ENCODE results near the gene SLC22A6.

The SLC22A6 gene

DNA sequence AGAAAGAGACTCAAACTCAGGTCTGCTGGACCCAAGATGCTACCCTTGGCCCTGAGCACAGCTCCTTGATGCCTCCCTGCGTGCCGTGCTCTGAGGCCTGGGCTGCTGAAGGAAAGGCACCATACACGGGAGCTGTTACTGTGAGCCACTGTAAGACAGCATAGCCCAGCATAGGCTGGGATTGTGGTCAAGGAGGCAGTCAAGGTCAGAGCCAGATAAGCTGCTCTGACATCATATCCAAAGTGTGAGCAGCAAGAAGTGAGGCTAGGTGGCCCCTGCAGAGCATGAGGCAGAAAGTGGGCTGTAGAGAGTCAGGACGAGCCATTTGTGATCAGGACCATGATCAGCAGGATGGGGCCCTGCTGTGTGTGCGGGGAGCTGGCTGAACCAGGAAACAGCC lies 23.2 kb upstream of the SLC22A6 start:
- Mint-ChIP-seq H3K27ac (no peak overlapping the region), H3K27me3 (peaks cover 3 to 26% of the 10 kb centered on the region in 2 donors), H3K9me3 (no peaks in the 10 kb centered on the region), H3K4me3 (no peak overlapping the region), H3K36me3 (no peaks in the 10 kb centered on the region), H3K4me1 (peaks cover 0 to 1% of the 10 kb centered on the region in 2 donors)
- no peak for ATAC-seq (replicated peaks)
- DNase-seq, result no peak

GRCh38 chr11:63001456-63001855 lies 16.7 kb upstream of the SLC22A6 start:
- H3K27me3 Mint-ChIP-seq, result peaks cover 27% of the 10 kb centered on the region in 2 donors
- no peaks in the 10 kb centered on the region for H3K9me3 Mint-ChIP-seq
- ATAC-seq (replicated peaks), result no peak
- H3K4me1 Mint-ChIP-seq, result peaks cover 0 to 1% of the 10 kb centered on the region in 2 donors
- no peaks in the 10 kb centered on the region for H3K36me3 Mint-ChIP-seq
- no peak overlapping the region for H3K27ac Mint-ChIP-seq
- H3K4me3 Mint-ChIP-seq, result no peak overlapping the region
- DNase-seq, result no peak

- Mint-ChIP-seq H3K36me3 (no peaks in the 10 kb centered on the region), H3K9me3 (no peaks in the 10 kb centered on the region), H3K27ac (no peak overlapping the region), H3K27me3 (peaks cover 41 to 42% of the 10 kb centered on the region in 2 donors), H3K4me3 (no peak overlapping the region), H3K4me1 (peaks cover 0 to 1% of the 10 kb centered on the region in 2 donors)
- ATAC-seq (replicated peaks), result no peak
- DNase-seq, result no peak
Measured at GRCh38 chr11:62999649-63000048, 14.9 kb upstream of the SLC22A6 start.

GRCh38 chr11:62999156-62999555 lies 14.4 kb upstream of the SLC22A6 start:
- no peak for ATAC-seq (replicated peaks)
- Mint-ChIP-seq H3K27ac (no peak overlapping the region), H3K9me3 (no peaks in the 10 kb centered on the region), H3K4me1 (peaks cover 0 to 1% of the 10 kb centered on the region in 2 donors), H3K27me3 (peaks cover 42% of the 10 kb centered on the region in 2 donors), H3K4me3 (no peak overlapping the region), H3K36me3 (no peaks in the 10 kb centered on the region)
- DNase-seq, result no peak

DNA sequence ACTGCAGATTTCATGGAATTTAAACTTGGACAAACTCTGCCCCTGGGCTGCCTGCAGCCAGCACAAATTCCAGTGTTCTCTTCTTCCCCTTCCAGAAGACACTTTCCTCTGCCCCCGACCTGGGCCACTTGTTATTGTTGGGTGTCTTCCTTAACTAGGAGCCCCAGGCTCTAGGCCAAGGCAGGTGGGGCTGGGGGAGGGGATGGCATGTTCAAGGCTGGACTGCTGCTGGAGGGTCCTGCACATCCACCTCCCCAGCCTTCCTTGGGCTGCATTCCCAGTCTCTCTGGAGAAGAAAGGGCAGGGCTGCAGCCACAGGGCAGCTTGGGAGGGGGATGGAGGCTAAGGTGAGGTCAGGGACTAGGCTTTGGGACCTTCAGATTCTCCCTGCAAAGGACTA lies 11.5 kb upstream of the SLC22A6 start:
- H3K4me3 Mint-ChIP-seq, result no peak overlapping the region
- ATAC-seq (replicated peaks) (no peak), DNase-seq (no peak)
- no peaks in the 10 kb centered on the region for H3K36me3 Mint-ChIP-seq
- no peaks in the 10 kb centered on the region for H3K4me1 Mint-ChIP-seq
- H3K27me3 Mint-ChIP-seq, result peaks cover 51 to 61% of the 10 kb centered on the region in 2 donors
- no peak overlapping the region for H3K27ac Mint-ChIP-seq
- no peaks in the 10 kb centered on the region for H3K9me3 Mint-ChIP-seq

DNA sequence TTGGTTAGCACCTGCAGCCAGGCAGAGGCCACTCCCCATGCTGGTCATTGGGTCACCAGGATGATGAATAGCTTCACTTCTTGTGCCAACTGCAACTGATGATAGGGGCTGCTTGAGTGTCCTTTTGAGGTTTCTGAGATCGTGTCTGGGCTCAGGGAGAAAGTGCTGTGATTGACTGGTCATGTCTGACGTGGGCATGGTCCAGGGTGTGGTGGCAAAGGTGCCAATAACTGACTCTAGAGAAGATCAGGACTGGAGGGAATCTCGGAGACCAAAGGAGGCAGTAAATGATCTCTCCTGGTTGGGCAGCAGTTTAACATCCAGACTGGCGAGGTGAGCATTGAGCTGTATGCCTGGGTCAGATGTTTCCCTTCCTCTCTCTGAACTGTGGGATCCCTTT lies 10.0 kb upstream of the SLC22A6 start:
- Mint-ChIP-seq H3K4me1 (no peaks in the 10 kb centered on the region), H3K27ac (no peak overlapping the region), H3K4me3 (no peak overlapping the region), H3K27me3 (peaks cover 44 to 56% of the 10 kb centered on the region in 2 donors), H3K36me3 (no peaks in the 10 kb centered on the region), H3K9me3 (no peaks in the 10 kb centered on the region)
- ATAC-seq (replicated peaks) (no peak), DNase-seq (no peak)

GRCh38 chr11:62988276-62988675 lies 3.5 kb upstream of the SLC22A6 start:
- Mint-ChIP-seq H3K9me3 (no peaks in the 10 kb centered on the region), H3K36me3 (no peaks in the 10 kb centered on the region), H3K4me1 (no peaks in the 10 kb centered on the region), H3K27me3 (peaks cover 22 to 31% of the 10 kb centered on the region in 2 donors), H3K4me3 (no peak overlapping the region), H3K27ac (no peak overlapping the region)
- no peak for DNase-seq
- ATAC-seq (replicated peaks), result no peak

DNA sequence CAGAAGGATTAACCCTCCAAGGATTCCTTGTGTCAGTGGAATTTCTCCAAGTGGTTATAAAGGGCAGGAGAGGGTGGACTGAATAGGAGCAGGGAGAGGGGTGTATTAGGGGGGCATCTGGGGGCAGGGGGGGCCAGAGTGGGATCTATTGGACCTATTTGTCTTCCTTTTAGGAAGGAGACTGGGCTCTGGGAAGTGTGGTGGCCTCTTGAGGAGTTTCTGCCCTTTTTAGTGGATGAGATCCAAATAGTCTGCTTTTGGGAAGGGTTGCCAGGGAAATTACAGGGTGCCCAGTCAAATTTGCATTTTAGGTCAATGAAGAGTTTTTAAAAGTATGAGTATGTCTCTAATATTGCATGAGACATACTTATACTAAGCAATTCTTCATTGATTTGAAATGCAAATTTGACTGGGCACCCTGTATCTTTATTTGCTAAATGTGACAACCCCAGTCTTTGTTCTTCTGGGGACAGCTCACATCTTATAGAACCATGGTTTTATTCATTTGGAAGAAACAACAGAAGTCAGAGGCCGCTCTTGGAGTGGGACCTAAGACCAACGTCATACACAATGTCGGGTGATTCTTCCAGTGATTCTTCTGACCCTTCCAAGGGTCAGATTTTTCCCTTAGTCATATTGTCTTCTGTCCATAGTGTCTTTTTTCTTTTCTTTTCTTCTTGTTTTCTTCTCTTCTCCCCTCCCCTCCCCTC lies 429 bp upstream of the SLC22A6 start:
- ATAC-seq (replicated peaks), result no peak

GRCh38 chr11:62983536-62984199 lies 1.1 kb downstream of the SLC22A6 start:
- Mint-ChIP-seq H3K27ac (no peak overlapping the region), H3K9me3 (no peaks in the 10 kb centered on the region), H3K4me1 (no peaks in the 10 kb centered on the region), H3K27me3 (peaks cover 28 to 30% of the 10 kb centered on the region in 2 donors), H3K36me3 (no peaks in the 10 kb centered on the region), H3K4me3 (no peak overlapping the region)
- no peak for DNase-seq
- no peak for ATAC-seq (replicated peaks)

More for the DNA sequence above, 429 bp upstream of the SLC22A6 start:
- H3K36me3 Mint-ChIP-seq, result no peaks in the 10 kb centered on the region
- peaks cover 15 to 17% of the 10 kb centered on the region in 2 donors for H3K27me3 Mint-ChIP-seq
- no peak overlapping the region for H3K4me3 Mint-ChIP-seq
- no peak for DNase-seq
- no peaks in the 10 kb centered on the region for H3K9me3 Mint-ChIP-seq
- no peak overlapping the region for H3K27ac Mint-ChIP-seq
- H3K4me1 Mint-ChIP-seq, result no peaks in the 10 kb centered on the region

GRCh38 chr11:62981743-62982142 lies 3.0 kb downstream of the SLC22A6 start:
- H3K36me3 Mint-ChIP-seq, result no peaks in the 10 kb centered on the region
- no peaks in the 10 kb centered on the region for H3K4me1 Mint-ChIP-seq
- no peaks in the 10 kb centered on the region for H3K9me3 Mint-ChIP-seq
- H3K27me3 Mint-ChIP-seq, result peaks cover 17 to 26% of the 10 kb centered on the region in 2 donors
- no peak overlapping the region for H3K27ac Mint-ChIP-seq
- no peak overlapping the region for H3K4me3 Mint-ChIP-seq
- no peak for ATAC-seq (replicated peaks)
- no peak for DNase-seq

DNA sequence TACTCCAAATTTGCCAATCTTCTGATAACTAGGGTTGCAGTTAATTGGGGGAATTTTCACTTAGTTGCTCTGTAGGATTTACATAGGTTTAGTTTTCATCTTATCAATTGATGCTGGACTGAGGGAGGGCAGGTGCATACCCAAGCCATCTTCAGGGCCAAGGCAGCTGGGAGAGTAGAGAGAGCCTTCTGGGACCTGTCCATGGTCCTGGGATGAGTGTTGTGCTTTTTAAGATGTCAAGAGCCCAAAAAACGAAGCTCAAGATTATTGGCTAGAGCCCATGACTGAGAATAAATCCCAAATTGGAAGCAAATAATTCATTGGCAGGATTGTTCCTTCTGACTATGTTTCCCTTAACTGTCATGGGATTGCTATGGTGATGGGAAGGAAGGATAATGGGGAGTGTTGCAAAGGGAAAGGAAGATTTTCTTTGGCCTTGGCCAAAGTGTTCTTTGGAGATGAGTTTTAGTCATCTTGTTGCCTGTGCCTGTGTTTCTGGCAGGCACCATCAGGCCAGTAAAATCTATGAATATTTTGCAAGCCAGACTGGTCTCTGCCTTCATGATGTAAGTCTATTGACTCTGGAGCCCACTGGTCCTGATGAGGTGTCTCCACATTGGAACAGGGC lies 4.5 kb downstream of the SLC22A6 start:
- Mint-ChIP-seq H3K27ac (no peak overlapping the region), H3K4me1 (no peaks in the 10 kb centered on the region), H3K4me3 (no peak overlapping the region), H3K36me3 (no peaks in the 10 kb centered on the region), H3K27me3 (peaks cover 17 to 30% of the 10 kb centered on the region in 2 donors), H3K9me3 (no peaks in the 10 kb centered on the region)
- DNase-seq, result no peak
- ATAC-seq (replicated peaks), result no peak

- H3K9me3 Mint-ChIP-seq, result no peaks in the 10 kb centered on the region
- no peak for ATAC-seq (replicated peaks)
- DNase-seq, result no peak
- H3K4me3 Mint-ChIP-seq, result no peak overlapping the region
- H3K4me1 Mint-ChIP-seq, result no peaks in the 10 kb centered on the region
- H3K27ac Mint-ChIP-seq, result no peak overlapping the region
- H3K36me3 Mint-ChIP-seq, result no peaks in the 10 kb centered on the region
- H3K27me3 Mint-ChIP-seq, result peaks cover 39 to 44% of the 10 kb centered on the region in 2 donors
Measured at GRCh38 chr11:62976109-62976508, 8.7 kb downstream of the SLC22A6 start.

- no peak overlapping the region for H3K27ac Mint-ChIP-seq
- H3K4me3 Mint-ChIP-seq, result no peak overlapping the region
- peak; percentile 61 to 66 for ATAC-seq (replicated peaks)
- no peaks in the 10 kb centered on the region for H3K36me3 Mint-ChIP-seq
- peak; percentile 2 for DNase-seq
- H3K4me1 Mint-ChIP-seq, result no peaks in the 10 kb centered on the region
- peaks cover 34 to 48% of the 10 kb centered on the region in 2 donors for H3K27me3 Mint-ChIP-seq
- no peaks in the 10 kb centered on the region for H3K9me3 Mint-ChIP-seq
Measured at GRCh38 chr11:62974848-62975522, 9.8 kb downstream of the SLC22A6 start.

DNA sequence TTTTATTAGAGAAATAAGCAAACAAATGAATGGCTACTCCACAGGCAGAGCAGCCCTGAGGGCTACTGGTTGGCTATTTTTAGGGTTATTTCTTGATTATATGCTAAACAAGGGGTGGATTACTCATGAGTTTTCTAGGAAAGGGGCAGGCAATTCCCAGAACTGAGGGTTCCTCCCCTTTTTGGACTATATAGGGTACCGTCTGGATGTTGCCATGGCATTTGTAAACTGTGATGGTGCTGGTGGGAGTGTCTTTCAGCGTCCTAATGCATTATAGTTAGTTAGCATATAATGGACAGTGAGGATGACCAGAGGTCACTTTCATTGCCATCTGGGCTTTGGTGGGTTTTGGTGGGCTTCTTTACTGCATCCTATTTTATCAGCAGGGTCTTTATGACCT lies 19.2 kb downstream of the SLC22A6 start:
- Mint-ChIP-seq H3K9me3 (peaks cover 0 to 3% of the 10 kb centered on the region in 2 donors), H3K4me1 (no peaks in the 10 kb centered on the region)

More for the DNA sequence above, 19.2 kb downstream of the SLC22A6 start:
- DNase-seq, result no peak
- no peak for ATAC-seq (replicated peaks)
- H3K27ac Mint-ChIP-seq, result no peak overlapping the region
- peaks cover 36 to 50% of the 10 kb centered on the region in 2 donors for H3K27me3 Mint-ChIP-seq
- peaks cover 0 to 4% of the 10 kb centered on the region in 2 donors for H3K36me3 Mint-ChIP-seq
- no peak overlapping the region for H3K4me3 Mint-ChIP-seq

All from stimulated activated naive B cell treated with anti-CD40 and anti-IgM and Interleukin-4, amounts not matched to agents 10 μg/mL and 1 μg/mL and 100 μg/mL, for 72 hours (primary cell).